Endodermal cell (in vitro differentiated cells): ENCODE data around the gene CAND2. TPM values are rescaled to one million over a fixed set of nuclear protein-coding genes. Genes with fewer than 3 reads are reported as not detected.

Experiments used
- DNase-seq: peaks from one replicate; pipeline ENCODE4 v3.0.0-alpha.2; 2017
- H3K27ac ChIP-seq: 2 replicates; pipeline ENCODE4 v1.5.1; 2013; ENCODE audit warnings: mild to moderate bottlenecking, low read depth, low read length, moderate library complexity
- H3K27me3 ChIP-seq: 2 replicates; pipeline ENCODE4 v1.6.1; 2013; ENCODE audit warnings: mild to moderate bottlenecking, low read length, moderate library complexity; ENCODE audit not compliant: insufficient read depth, control insufficient read depth, poor library complexity, severe bottlenecking
- H3K36me3 ChIP-seq: 2 replicates; pipeline ENCODE4 v1.7.0; 2013; ENCODE audit warnings: mild to moderate bottlenecking, low read length, moderate library complexity; ENCODE audit not compliant: control insufficient read depth, insufficient read depth
- H3K4me1 ChIP-seq: one replicate; pipeline ENCODE4 v1.7.0; 2013; ENCODE audit warnings: low read length; ENCODE audit not compliant: control insufficient read depth, insufficient read depth
- H3K4me3 ChIP-seq: 2 replicates; pipeline ENCODE4 v1.5.1; 2013; ENCODE audit warnings: mild to moderate bottlenecking, low read length, moderate library complexity
- H3K9ac ChIP-seq: 2 replicates; pipeline ENCODE4 v1.6.1; 2013; ENCODE audit warnings: mild to moderate bottlenecking, low read length, moderate library complexity; ENCODE audit not compliant: poor library complexity, severe bottlenecking; ENCODE audit errors: extremely low read depth
- H3K9me3 ChIP-seq: 2 replicates; pipeline ENCODE4 v1.6.1; 2013; ENCODE audit warnings: mild to moderate bottlenecking, low read length, moderate library complexity; ENCODE audit not compliant: control insufficient read depth
- H3K27ac Mint-ChIP-seq: 2 replicates; pipeline ENCODE4 v1.8.0; 2020; ENCODE audit warnings: mixed read lengths
- H3K27me3 Mint-ChIP-seq: 2 replicates; pipeline ENCODE4 v1.8.0; 2021; ENCODE audit warnings: mild to moderate bottlenecking, mixed read lengths; ENCODE audit not compliant: insufficient read depth
- H3K36me3 Mint-ChIP-seq: 2 replicates; pipeline ENCODE4 v1.8.0; 2020; ENCODE audit warnings: low read depth, mixed read lengths
- H3K4me1 Mint-ChIP-seq: 2 replicates; pipeline ENCODE4 v1.8.0; 2020; ENCODE audit warnings: mixed read lengths
- H3K4me3 Mint-ChIP-seq: 2 replicates; pipeline ENCODE4 v1.8.0; 2020; ENCODE audit warnings: mild to moderate bottlenecking, moderate library complexity, mixed read lengths
- H3K9me3 Mint-ChIP-seq: 2 replicates; pipeline ENCODE4 v1.8.0; 2020; ENCODE audit warnings: mild to moderate bottlenecking, mixed read lengths
- WGBS, 2 experiments: methylation state at CpG; one replicate each; pipeline versions ENCODE4 v1.1.5 to v1.1.7; 2013; ENCODE audit warnings: missing lambda C conversion rate in 2 of 2, mixed read lengths in 1 of 2; ENCODE audit not compliant: insufficient coverage in 1 of 2, insufficient read length in 1 of 2; 5-methylcytosine and 5-hydroxymethylcytosine counted together
- total RNA-seq, 2 donors: library from RNA; stranded (reverse); fragmentation: NEBNext Ultra II Directional in 1 of 2; extraction: Animal tissue kit (Norgen Biotek cat#: 25700) in 1 of 2; gene quantifications; 2 replicates in 1 of 2; 3 replicates in 1 of 2; pipeline ENCODE4 v1.2.1, GENCODE V29; 2021
- TF ChIP-seq, protein P1 (sequence below): fragments of 200-600 bp; sonication (generic); conservative IDR thresholded peaks from 2 replicates; pipeline ENCODE4 v1.5.0; 2021; ENCODE audit warnings: antibody characterized with exemption, mild to moderate bottlenecking

Gene CAND2
- total RNA-seq, 2 donors from 2014 or later, result 7.8 to 15.0 TPM

DNA sequence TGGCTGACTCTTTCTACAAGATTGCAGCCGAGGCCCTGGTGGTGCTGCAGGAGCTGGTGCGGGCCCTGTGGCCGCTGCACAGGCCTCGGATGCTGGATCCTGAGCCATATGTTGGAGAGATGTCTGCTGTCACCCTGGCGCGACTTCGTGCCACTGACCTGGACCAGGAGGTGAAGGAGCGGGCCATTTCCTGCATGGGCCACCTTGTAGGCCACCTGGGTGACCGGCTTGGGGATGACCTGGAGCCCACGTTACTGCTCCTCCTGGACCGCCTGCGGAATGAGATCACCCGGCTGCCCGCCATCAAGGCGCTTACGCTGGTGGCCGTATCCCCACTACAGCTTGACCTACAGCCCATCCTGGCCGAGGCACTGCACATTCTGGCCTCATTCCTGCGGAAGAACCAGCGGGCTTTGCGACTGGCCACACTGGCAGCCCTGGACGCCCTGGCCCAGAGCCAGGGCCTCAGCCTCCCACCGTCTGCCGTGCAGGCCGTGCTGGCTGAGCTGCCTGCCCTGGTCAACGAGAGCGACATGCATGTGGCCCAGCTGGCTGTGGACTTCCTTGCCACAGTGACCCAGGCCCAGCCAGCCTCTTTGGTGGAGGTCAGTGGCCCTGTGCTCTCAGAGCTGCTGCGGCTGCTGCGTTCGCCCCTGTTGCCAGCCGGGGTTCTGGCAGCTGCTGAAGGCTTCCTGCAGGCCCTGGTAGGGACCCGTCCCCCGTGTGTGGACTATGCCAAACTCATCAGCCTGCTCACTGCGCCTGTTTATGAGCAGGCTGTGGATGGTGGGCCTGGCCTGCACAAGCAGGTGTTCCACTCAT, 20.3 kb downstream of the CAND2 start:
- H3K9ac ChIP-seq, result no peak overlapping the region
- no peaks in the 10 kb centered on the region for H3K27me3 Mint-ChIP-seq

DNA sequence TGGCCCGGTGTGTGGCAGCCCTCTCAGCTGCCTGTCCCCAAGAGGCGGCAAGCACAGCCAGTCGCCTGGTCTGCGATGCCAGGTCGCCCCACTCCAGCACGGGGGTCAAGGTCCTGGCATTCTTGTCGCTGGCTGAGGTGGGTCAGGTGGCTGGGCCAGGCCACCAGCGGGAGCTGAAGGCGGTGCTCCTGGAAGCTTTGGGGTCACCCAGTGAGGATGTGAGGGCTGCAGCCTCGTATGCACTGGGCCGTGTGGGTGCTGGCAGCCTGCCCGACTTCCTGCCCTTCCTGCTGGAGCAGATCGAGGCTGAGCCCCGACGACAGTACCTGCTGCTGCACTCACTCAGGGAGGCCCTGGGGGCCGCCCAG, 20.8 kb downstream of the CAND2 start:
- 95 to 96% methylated on average over 15 to 16 of the region's 16 CpGs for whole genome bisulfite sequencing, 2 experiments
- Mint-ChIP-seq H3K36me3 (no peaks in the 10 kb centered on the region), H3K27ac (no peak overlapping the region), H3K4me1 (no peaks in the 10 kb centered on the region), H3K9me3 (no peaks in the 10 kb centered on the region), H3K27me3 (no peaks in the 10 kb centered on the region), H3K4me3 (no peak overlapping the region)
- Histone ChIP-seq H3K4me1 (no peaks in the 10 kb centered on the region), H3K9me3 (no peaks in the 10 kb centered on the region), H3K4me3 (no peak overlapping the region), H3K9ac (no peak overlapping the region), H3K27me3 (no peaks in the 10 kb centered on the region), H3K27ac (no peak overlapping the region), H3K36me3 (no peaks in the 10 kb centered on the region)
- no peak for DNase-seq
- TF ChIP-seq, protein P1, sequence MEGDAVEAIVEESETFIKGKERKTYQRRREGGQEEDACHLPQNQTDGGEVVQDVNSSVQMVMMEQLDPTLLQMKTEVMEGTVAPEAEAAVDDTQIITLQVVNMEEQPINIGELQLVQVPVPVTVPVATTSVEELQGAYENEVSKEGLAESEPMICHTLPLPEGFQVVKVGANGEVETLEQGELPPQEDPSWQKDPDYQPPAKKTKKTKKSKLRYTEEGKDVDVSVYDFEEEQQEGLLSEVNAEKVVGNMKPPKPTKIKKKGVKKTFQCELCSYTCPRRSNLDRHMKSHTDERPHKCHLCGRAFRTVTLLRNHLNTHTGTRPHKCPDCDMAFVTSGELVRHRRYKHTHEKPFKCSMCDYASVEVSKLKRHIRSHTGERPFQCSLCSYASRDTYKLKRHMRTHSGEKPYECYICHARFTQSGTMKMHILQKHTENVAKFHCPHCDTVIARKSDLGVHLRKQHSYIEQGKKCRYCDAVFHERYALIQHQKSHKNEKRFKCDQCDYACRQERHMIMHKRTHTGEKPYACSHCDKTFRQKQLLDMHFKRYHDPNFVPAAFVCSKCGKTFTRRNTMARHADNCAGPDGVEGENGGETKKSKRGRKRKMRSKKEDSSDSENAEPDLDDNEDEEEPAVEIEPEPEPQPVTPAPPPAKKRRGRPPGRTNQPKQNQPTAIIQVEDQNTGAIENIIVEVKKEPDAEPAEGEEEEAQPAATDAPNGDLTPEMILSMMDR, result no peak

More for the DNA sequence above, 20.3 kb downstream of the CAND2 start:
- no peak for DNase-seq
- 94 to 97% methylated on average over 25 to 34 of the region's 34 CpGs for WGBS, 2 experiments
- TF ChIP-seq, protein P1, result no peak
- H3K4me1 ChIP-seq, result no peaks in the 10 kb centered on the region
- no peaks in the 10 kb centered on the region for H3K36me3 ChIP-seq
- no peak overlapping the region for H3K4me3 ChIP-seq
- Mint-ChIP-seq H3K27ac (no peak overlapping the region), H3K9me3 (no peaks in the 10 kb centered on the region), H3K4me1 (no peaks in the 10 kb centered on the region), H3K4me3 (no peak overlapping the region), H3K36me3 (no peaks in the 10 kb centered on the region)
- no peak overlapping the region for H3K27ac ChIP-seq
- H3K9me3 ChIP-seq, result no peaks in the 10 kb centered on the region
- H3K27me3 ChIP-seq, result no peaks in the 10 kb centered on the region

DNA sequence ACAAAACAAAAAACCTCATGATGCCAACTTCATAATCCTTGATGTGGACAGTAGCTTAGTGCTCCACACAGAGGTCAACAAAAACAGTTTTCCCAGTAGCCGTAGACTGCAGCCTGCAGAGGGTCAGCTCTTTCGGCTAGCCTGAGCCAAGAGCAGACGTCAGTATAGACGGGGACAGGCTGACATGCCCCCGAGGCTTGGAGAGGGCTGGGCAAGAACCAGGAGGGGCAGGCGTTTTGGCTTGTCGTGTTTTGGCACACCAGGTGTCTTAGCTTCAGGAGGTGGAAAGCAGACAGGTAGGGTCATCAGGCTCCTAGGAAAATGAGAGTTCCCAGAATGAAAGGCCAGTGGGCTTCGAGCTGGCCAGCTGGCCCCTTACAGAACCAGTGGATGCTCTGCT, 21.8 kb downstream of the CAND2 start:
- H3K4me3 Mint-ChIP-seq, result no peak overlapping the region
- no peak overlapping the region for H3K27ac Mint-ChIP-seq
- Histone ChIP-seq H3K4me3 (no peak overlapping the region), H3K9me3 (no peaks in the 10 kb centered on the region), H3K27ac (no peak overlapping the region), H3K9ac (no peak overlapping the region), H3K36me3 (no peaks in the 10 kb centered on the region), H3K4me1 (no peaks in the 10 kb centered on the region), H3K27me3 (no peaks in the 10 kb centered on the region)
- TF ChIP-seq, protein P1, result no peak
- no peaks in the 10 kb centered on the region for H3K36me3 Mint-ChIP-seq
- H3K4me1 Mint-ChIP-seq, result peaks cover 4% of the 10 kb centered on the region
- H3K27me3 Mint-ChIP-seq, result no peaks in the 10 kb centered on the region
- 92 to 97% methylated on average over 8 of the region's 8 CpGs for WGBS, 2 experiments
- DNase-seq, result no peak
- no peaks in the 10 kb centered on the region for H3K9me3 Mint-ChIP-seq
